Skeletal muscle tissue (tissue), 4 donors: ENCODE measurements around the gene TNFAIP6. TPM values are rescaled to one million over a fixed set of nuclear protein-coding genes. Genes with fewer than 3 reads are reported as not detected.
"Not testable (repeated sequence)": the region's sequence is repeated elsewhere in the genome, so short reads cannot be mapped to it uniquely, and the experiment has no call there.

ENCODE experiments used
- H3K27ac ChIP-seq: one replicate; pipeline ENCODE4 v1.7.0; 2013; ENCODE audit warnings: mild to moderate bottlenecking, low read depth, low read length, inconsistent platforms
- H3K27me3 ChIP-seq, 3 donors: one replicate each; pipeline ENCODE4 v1.7.0; 2013; ENCODE audit warnings: low read length in 3 of 3; ENCODE audit not compliant: control insufficient read depth in 3 of 3, insufficient read depth in 3 of 3
- H3K36me3 ChIP-seq, 3 donors: one replicate each; pipeline ENCODE4 v1.7.0; 2013; ENCODE audit warnings: low read length in 3 of 3; ENCODE audit not compliant: control insufficient read depth in 3 of 3, insufficient read depth in 3 of 3
- H3K4me1 ChIP-seq, 3 donors: one replicate each; pipeline ENCODE4 v1.7.0; 2013; ENCODE audit warnings: low read length in 3 of 3, mild to moderate bottlenecking in 3 of 3; ENCODE audit not compliant: control insufficient read depth in 3 of 3, insufficient read depth in 3 of 3
- H3K4me3 ChIP-seq, 3 donors: one replicate each; pipeline ENCODE4 v1.7.0; 2013; ENCODE audit warnings: low read length in 3 of 3
- H3K9ac ChIP-seq, 3 donors: one replicate each; pipeline ENCODE4 v1.7.0; 2013; ENCODE audit warnings: low read length in 3 of 3, mild to moderate bottlenecking in 3 of 3, moderate library complexity in 2 of 3, low read depth in 1 of 3
- H3K9me3 ChIP-seq, 3 donors: one replicate each; pipeline ENCODE4 v1.7.0; 2013; ENCODE audit warnings: low read length in 3 of 3; ENCODE audit not compliant: control insufficient read depth in 3 of 3
- total RNA-seq: library from RNA; depleted of rRNA; stranded (reverse); fragments of >200 nt; gene quantifications from one replicate; pipeline ENCODE4 v1.2.3, GENCODE V29; 2014
- donor health status: Osteomylitis.

Gene TNFAIP6
- total RNA-seq, 1 donor from 2014 or later, result 13.0 TPM

DNA sequence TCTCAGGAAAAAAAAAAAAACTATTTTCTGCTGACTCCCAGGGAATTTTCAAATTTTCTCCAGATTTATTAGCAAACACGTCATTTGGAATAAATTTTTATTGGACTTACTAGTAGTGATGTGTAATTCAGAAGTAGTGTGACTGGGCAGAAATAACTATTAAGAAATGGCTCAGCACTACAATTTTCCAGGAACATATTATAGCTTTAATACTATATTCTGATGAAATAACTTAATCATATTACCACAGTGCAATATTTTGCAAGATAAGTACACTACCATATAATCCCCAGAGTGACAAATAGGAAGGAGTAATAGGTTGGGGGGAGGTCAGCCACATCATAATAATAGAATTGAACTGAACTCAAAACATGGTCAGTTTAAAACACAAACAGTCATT is 19.7 kb upstream of the TNFAIP6 start:
- Histone ChIP-seq H3K27ac (no peak overlapping the region), H3K36me3 (no peaks in the 10 kb centered on the region), H3K4me1 (no peaks in the 10 kb centered on the region), H3K27me3 (no peaks in the 10 kb centered on the region), H3K9me3 (no peaks in the 10 kb centered on the region), H3K9ac (no peak overlapping the region), H3K4me3 (no peak overlapping the region)

DNA sequence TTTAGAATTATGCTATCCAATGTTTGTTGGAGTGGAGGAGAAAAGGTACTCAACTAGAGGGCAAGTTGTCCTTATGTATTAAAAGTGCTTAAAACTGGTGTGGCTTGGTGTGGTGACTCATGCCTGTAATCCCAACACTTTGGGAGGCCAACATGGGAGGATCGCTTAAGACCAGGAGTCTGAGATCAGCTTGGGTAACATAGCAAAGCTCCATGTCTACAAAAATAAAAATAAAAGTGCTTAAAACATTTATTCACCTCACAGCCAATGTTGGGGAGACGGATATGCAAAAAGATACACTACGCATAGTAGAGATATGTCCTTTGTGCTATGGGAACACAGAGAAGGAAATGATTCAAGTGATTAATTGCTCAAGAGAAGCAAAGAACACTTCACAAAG is 19.3 kb upstream of the TNFAIP6 start:
- no peaks in the 10 kb centered on the region for H3K36me3 ChIP-seq
- no peak overlapping the region for H3K27ac ChIP-seq
- H3K27me3 ChIP-seq, result no peaks in the 10 kb centered on the region
- H3K4me1 ChIP-seq, result no peaks in the 10 kb centered on the region
- H3K4me3 ChIP-seq, result no peak overlapping the region
- no peaks in the 10 kb centered on the region for H3K9me3 ChIP-seq
- H3K9ac ChIP-seq, result no peak overlapping the region

DNA sequence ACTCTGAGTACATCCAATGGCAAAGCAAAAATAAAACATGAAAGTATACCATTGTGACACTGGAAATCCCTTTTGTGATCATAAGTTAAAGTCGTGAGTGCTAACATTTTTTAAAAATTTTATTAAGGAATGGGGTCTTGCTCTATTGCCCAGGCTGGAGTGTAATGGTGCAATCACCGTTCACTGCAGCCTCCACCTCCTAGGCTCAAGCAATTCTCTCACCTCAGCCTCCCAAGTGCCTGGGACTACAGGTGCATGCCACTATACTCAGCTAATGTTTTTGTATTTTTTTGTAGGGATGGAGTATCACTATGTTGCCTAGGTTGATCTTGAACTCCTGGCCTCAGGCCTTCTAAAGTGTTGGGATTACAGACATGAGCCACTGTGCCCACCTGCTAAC is 14.3 kb upstream of the TNFAIP6 start:
- Histone ChIP-seq H3K27me3 (no peaks in the 10 kb centered on the region), H3K36me3 (no peaks in the 10 kb centered on the region), H3K9ac (no peak overlapping the region)

DNA sequence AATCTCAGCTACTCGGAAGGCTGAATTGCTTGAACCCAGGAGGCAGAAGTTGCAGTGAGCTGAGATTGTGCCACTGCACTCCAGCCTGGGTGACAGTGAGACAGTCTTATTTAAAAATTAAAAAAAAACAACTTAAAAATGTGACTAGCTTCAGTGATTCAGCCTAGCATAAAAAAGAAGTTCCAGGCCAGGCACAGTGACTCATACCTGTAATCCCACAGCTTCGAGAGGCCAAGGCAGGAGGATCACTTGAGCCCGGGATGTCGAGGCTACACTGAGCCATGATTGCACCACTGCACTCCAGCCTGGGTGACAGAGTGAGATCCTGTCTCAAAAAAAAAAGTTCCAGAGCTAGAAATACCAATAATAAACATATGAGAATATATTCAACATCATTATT is 13.2 kb upstream of the TNFAIP6 start:
- H3K27me3 ChIP-seq, H3K4me3 ChIP-seq: not testable (repeated sequence)

More for the DNA sequence above, 14.3 kb upstream of the TNFAIP6 start:
- Histone ChIP-seq H3K9me3 (no peaks in the 10 kb centered on the region), H3K4me3 (no peak overlapping the region), H3K4me1 (no peaks in the 10 kb centered on the region), H3K27ac (no peak overlapping the region)

DNA sequence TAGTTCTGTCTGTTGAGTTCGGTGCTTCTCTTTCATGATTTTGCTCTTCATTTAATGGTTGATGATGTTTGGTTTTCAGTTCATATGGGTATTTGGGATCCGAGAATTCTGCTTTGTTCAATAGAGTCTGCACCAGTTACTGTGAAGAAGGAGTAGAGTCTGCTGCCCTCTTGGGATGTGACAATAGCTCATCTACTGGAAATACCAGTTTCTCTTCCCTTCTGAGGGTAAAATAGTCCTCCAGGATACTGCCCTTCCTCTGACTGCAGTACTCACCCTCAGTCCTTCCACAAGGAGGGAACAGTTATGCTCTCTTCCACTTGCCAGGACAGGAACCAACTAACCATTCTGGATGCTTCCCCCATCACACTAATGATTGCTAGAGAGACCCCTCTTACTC is 12.5 kb upstream of the TNFAIP6 start:
- Histone ChIP-seq H3K9me3 (no peaks in the 10 kb centered on the region), H3K27me3 (no peaks in the 10 kb centered on the region), H3K4me1 (no peaks in the 10 kb centered on the region), H3K27ac (no peak overlapping the region), H3K36me3 (no peaks in the 10 kb centered on the region), H3K4me3 (no peak overlapping the region), H3K9ac (no peak overlapping the region)

More for the DNA sequence above, 13.2 kb upstream of the TNFAIP6 start:
- not testable (repeated sequence) for H3K36me3 ChIP-seq, H3K4me1 ChIP-seq, H3K9ac ChIP-seq, H3K9me3 ChIP-seq, H3K27ac ChIP-seq

DNA sequence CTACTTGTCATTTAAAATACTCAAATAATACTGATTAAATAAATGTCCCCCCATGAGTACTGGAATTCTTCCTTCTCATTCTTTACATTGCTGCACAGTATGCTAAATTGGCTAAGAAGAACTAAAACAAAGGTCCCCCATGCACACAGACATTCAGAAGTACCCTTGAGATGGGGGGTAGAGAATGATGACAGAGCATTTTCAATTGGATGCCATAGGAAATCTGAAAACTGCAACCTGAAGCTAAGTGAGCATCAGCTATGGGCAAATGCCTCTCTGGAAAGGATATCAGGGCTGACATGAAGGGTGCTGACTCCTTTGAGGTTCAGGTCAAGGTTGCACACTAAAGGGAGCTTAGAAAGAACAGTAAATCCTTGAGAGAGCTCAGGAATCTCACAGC is 10.1 kb upstream of the TNFAIP6 start:
- no peaks in the 10 kb centered on the region for H3K36me3 ChIP-seq
- no peaks in the 10 kb centered on the region for H3K4me1 ChIP-seq
- no peaks in the 10 kb centered on the region for H3K9me3 ChIP-seq
- H3K27ac ChIP-seq, result no peak overlapping the region
- no peaks in the 10 kb centered on the region for H3K27me3 ChIP-seq
- H3K4me3 ChIP-seq, result no peak overlapping the region
- no peak overlapping the region for H3K9ac ChIP-seq

DNA sequence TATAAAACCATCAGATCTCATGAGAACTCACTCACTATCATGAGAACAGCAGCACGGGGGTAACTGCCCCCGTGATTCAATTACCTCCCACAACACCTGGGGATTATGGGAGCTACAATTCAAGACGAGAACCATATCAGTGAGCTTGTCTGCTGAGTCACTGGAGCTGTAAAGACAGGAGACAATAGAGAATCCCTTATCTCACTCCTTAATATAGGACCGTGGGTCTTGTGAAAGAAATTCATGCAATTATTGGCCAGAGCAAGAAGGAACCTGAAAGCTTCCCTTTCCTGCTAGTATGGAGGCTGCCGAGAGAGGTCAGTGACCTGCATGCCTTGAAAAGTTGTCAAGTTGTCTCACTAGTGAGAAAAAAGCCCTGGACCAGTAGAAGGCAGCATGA is 9.5 kb upstream of the TNFAIP6 start:
- H3K27ac ChIP-seq, result no peak overlapping the region
- no peak overlapping the region for H3K4me3 ChIP-seq
- H3K4me1 ChIP-seq, result no peaks in the 10 kb centered on the region
- H3K9ac ChIP-seq, result no peak overlapping the region
- H3K36me3 ChIP-seq, result no peaks in the 10 kb centered on the region
- no peaks in the 10 kb centered on the region for H3K27me3 ChIP-seq
- H3K9me3 ChIP-seq, result no peaks in the 10 kb centered on the region

DNA sequence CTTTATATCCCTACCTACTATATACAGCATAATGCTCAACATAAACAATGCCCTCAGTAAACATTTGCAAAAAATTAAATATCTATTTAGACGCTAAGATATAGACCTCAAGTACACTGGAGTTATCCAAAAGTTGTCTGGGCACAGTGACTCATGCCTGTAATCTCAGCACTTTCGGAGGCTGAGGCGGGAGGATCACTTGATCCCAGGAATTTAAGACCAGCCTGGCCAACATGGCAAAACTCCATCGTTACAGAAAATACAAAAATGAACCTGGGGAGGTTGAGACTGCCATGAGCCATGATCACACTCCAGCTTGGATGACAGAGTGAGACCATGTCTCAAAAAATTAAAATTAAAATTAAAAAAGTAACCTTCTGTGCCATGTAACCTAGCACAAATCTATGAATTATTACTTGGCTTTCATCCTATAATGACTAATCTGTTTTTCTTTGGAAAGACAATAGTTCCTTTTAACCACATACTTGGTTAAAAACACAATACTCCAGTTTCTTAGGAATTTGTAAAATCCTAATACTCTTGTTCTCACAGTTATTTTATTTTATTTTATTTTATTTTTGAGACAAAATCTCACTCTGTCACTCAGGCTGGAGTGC is 6.7 kb upstream of the TNFAIP6 start:
- no peaks in the 10 kb centered on the region for H3K9me3 ChIP-seq
- no peaks in the 10 kb centered on the region for H3K4me1 ChIP-seq
- H3K27me3 ChIP-seq, result no peaks in the 10 kb centered on the region
- no peaks in the 10 kb centered on the region for H3K36me3 ChIP-seq
- no peak overlapping the region for H3K27ac ChIP-seq
- H3K4me3 ChIP-seq, result no peak overlapping the region
- H3K9ac ChIP-seq, result no peak overlapping the region

DNA sequence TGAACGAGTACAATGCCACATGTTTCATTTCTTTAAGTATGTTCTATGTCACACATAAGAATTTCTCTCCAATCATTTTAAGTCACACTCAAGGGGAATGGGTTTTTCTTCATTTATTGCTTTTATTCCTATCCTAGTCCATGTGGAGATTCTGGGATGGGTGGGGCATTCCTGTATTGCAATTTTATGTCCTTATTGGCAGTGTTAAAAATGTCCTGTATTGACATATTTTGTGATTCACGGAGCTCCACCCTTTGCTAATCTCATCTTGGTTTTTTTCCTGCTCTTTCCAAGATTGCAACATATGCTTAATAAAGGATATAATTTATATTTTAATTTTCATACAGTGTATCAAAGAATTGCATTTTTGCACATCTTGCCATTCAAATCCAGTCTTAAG is 3.4 kb upstream of the TNFAIP6 start:
- Histone ChIP-seq H3K27me3 (no peaks in the 10 kb centered on the region), H3K9ac (no peak overlapping the region), H3K36me3 (no peaks in the 10 kb centered on the region), H3K4me3 (no peak overlapping the region), H3K27ac (no peak overlapping the region), H3K9me3 (no peaks in the 10 kb centered on the region), H3K4me1 (no peaks in the 10 kb centered on the region)

DNA sequence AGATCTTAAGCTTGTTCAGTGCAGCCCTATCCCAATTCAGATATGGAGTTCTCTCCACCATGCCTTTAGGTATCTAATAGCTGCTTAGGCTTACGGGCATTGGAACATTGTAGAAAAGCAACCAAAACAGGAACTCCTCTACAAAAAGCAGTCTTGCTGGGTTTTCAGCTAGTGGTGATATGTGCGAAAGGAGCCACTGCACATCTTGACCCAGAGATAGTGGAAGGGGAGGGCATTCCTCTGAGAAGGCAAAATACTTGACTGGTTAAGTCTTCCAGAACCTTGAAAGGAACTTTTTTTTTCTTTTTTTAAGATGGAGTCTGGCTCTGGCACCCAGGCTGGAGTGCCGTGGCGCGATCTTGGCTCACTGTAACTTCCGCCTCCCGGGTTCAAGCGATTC is 2.6 kb upstream of the TNFAIP6 start:
- Histone ChIP-seq H3K4me1 (no peaks in the 10 kb centered on the region), H3K4me3 (no peak overlapping the region), H3K9me3 (no peaks in the 10 kb centered on the region), H3K27me3 (no peaks in the 10 kb centered on the region), H3K9ac (no peak overlapping the region), H3K36me3 (no peaks in the 10 kb centered on the region), H3K27ac (no peak overlapping the region)
